Panc1 (cell line): Measurements from ENCODE around the gene SNTB2.

ENCODE experiments used
- POLR2AphosphoS5 ChIP-seq: IDR thresholded peaks from 2 replicates; pipeline ENCODE4 v1.6.1; 2012; ENCODE audit warnings: mild to moderate bottlenecking, low read depth, low read length, moderate library complexity
- TCF7L2 ChIP-seq: IDR thresholded peaks from 2 replicates; pipeline ENCODE4 v1.6.1; 2011; ENCODE audit warnings: mild to moderate bottlenecking, low read depth, low read length, inconsistent platforms
- TF ChIP-seq, protein P1 (sequence below): fragments of 450-650 bp; IDR thresholded peaks from 2 replicates; pipeline ENCODE4 v1.5.1; 2017; ENCODE audit warnings: mild to moderate bottlenecking

DNA sequence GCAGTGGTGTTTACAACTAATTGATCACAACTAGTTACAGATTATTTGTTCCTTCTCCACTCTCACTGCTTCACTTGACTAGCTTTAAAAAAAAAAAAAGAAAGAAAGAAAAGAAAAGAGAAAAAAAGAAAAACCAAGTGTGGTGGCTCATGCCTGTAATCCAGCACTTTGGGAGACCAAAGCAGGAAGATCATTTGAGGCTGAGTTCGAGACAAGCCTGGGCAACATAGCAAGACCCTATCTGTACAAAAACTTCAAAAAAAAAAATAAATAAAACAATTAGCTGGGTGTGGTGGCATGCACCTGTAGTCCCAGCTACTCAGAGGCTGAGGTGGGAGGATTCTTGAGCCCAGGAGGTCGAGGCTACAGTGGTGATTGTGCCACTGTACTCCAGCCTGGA, 4.2 kb downstream of the SNTB2 start:
- TF ChIP-seq, protein P1, sequence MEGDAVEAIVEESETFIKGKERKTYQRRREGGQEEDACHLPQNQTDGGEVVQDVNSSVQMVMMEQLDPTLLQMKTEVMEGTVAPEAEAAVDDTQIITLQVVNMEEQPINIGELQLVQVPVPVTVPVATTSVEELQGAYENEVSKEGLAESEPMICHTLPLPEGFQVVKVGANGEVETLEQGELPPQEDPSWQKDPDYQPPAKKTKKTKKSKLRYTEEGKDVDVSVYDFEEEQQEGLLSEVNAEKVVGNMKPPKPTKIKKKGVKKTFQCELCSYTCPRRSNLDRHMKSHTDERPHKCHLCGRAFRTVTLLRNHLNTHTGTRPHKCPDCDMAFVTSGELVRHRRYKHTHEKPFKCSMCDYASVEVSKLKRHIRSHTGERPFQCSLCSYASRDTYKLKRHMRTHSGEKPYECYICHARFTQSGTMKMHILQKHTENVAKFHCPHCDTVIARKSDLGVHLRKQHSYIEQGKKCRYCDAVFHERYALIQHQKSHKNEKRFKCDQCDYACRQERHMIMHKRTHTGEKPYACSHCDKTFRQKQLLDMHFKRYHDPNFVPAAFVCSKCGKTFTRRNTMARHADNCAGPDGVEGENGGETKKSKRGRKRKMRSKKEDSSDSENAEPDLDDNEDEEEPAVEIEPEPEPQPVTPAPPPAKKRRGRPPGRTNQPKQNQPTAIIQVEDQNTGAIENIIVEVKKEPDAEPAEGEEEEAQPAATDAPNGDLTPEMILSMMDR, result no peak
- no peak for TF ChIP-seq TCF7L2
- TF ChIP-seq POLR2AphosphoS5, result no peak
